Ecto neural progenitor cell (in vitro differentiated cells): ENCODE data around the gene IFNA16.
"Not testable (repeated sequence)": the region's sequence is repeated elsewhere in the genome, so short reads cannot be mapped to it uniquely, and the experiment has no call there.

Source experiments
- DNase-seq: peaks from one replicate; pipeline ENCODE4 v3.0.0-alpha.2; 2018; ENCODE audit warnings: low spot score

The IFNA16 gene

GRCh38 chr9:21194867-21195776 is 22.0 kb downstream of the IFNA16 start:
- DNase-seq: not testable (repeated sequence)

- DNase-seq: not testable (repeated sequence)
Observed at GRCh38 chr9:21187487-21187886, 29.6 kb downstream of the IFNA16 start, which contains the start of gene IFNA4. IFNA4 (minus strand) TSS chr9:21187587; CDS start chr9:21187531, 56 bp downstream.

- not testable (repeated sequence) for DNase-seq
Observed at GRCh38 chr9:21182810-21183736, 34.0 kb downstream of the IFNA16 start.

- DNase-seq: no peak
Observed at GRCh38 chr9:21174671-21175070, 42.4 kb downstream of the IFNA16 start.

GRCh38 chr9:21172156-21172555 is 45.0 kb downstream of the IFNA16 start:
- no peak for DNase-seq

GRCh38 chr9:21171351-21171750 is 45.8 kb downstream of the IFNA16 start:
- no peak for DNase-seq

GRCh38 chr9:21166560-21166959 is 50.6 kb downstream of the IFNA16 start, which contains the start of gene IFNA21:
IFNA21 (minus strand) TSS chr9:21166660; CDS start chr9:21166612, 48 bp downstream.
- not testable (repeated sequence) for DNase-seq
